Activated naive CD4-positive, alpha-beta T cell (primary cell): Measurements from ENCODE around the gene CHSY1.

Experiments
- DNase-seq, 4 experiments: peaks; one replicate each; lab custom pipeline; 2025; lab: John Stamatoyannopoulos, UW

The CHSY1 gene

DNA sequence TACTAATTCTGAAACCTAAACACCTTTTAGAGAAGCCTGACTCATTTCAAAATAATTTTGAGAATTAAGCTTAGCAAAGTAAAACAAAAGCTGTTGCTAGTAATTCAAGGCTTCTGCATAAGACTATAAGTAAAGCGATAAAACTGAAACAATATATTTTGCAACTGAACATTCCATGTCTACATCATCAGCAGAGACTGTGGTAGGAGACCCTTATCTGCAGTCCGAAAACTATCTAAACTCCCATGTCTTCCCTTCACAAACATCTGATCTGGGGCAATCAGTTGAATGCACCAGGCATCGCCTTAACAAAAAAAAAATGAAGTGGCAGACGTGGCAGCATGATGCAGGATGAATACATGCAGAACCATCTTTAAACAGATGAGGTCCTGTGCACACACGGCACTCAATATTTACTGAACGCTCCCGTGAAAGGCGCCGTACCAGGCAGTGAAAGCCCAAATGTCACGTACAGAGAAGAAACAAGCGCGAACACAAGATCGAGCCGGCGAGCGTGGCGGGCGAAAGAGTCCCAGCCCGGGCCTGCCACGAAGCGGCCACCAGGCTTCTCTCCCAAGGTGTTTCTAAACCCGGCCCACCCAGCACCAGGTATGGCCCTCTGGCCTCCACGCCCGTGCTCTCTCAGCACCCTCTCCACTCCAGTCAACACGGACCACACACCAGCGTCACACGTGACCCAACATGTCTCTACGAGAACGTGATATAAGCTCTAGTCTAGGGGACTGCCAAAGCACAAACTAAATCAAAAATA, 63.0 kb downstream of the CHSY1 start:
- DNase-seq: no peak

DNA sequence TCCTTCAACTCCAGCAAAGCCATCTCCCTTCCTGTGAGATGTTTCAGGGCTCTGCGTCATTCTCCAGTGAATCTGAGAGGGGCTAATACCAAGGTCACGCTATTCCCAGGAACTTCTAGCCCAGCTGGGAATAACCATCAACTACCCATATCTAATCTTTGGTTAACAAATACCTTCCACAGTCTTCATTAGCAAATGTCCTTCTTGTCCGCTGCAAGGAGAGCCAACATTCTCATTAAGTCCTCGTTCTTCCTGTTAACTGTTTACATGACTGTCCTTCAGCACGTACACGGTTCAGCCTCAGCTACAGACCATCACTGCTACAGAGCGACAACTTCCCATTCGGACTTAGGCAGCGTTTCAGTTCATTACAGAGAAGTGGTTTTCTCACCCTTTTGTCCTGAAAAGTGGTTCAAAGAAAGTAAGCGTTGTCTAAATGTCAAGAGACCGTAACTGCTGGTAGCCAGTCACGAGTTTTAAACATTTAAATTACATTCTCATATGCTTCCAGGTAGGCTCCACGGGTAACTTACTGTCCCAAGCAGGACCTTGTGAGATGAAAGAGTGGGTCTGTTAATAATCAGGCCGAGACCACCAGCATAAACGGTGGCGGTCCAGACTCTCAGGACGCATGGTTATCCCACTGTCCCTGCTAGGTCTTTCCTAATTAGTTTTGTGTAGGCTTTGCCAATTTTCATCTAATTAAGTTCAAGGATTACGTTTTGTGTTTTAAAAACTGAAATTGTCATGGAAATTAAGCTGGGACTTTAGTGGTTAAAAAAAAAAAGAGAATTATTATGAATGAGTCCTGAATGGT, 63.8 kb downstream of the CHSY1 start:
- no peak for DNase-seq

DNA sequence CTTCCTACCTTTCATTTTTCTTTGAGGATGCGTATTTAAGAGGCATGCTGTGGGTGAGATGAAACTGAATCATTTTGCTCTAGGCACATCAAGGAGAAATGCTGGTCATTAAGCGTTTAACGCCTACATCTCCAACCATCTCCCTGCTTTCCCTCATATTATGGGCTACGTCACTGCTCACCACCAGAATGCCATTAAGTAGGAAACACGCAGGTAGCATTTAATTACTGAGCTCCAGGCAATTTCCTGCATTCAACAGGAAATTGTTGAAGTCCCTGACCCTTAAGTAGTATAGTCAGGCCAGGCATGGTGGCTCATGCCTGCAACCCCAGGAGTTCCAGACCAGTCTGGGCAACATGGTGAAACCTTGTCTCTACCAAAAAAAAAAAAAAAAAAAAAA, 66.1 kb downstream of the CHSY1 start:
- no peak for DNase-seq

DNA sequence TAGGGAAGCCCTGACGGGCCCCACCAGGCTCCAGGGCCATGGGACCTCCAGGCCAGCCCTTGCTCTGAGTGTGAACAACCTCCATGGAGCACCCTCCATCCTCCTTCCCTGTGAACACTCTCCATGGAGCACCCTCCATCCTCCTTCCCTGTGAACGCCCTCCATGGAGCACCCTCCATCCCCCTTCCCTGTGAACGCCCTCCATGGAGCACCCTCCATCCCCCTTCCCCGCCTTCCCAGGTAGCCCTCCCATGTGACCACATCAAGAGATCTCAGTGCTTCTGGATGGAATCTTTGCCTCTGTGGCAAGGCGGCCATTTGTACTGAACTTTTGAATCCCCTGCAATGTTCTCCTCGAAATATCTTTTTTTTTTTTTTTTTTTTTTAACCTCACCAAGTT, 66.5 kb downstream of the CHSY1 start:
- no peak for DNase-seq

DNA sequence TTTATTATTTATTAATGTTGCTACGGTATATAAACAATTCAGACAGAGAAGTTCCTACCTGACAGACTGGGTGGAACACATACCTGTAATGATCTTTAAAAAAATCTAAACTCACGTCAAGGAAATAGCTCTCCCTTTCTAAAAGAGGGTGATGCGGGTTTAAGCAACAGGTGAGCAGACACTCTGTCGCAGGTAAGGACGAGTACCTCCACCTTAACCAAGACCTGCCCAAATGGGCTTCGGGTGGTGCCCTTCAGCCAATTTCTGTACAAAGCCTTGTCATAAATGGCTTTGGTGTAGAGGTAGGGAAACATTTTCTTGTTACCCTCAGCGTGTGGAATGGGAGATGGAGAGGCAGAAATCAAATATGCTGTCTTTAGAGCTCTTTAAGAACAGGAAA, 67.0 kb downstream of the CHSY1 start:
- no peak for DNase-seq

DNA sequence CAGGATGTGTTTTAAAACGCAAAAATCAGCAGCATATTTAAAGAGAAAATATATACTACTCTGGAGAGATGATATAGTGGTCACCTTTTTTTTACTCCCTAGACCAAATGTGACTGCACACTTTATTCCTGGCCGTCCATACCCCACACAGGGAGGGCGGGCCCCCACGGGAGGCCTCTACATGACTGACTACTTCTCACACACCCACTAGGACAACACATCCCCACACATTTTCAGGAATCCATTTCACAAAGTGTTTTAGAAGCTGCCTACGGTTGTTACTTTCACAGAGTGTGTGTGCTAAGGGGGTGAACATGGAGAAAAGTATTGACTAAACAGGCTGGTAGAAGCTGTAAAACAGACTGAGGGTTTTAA, 67.9 kb downstream of the CHSY1 start:
- DNase-seq: no peak

DNA sequence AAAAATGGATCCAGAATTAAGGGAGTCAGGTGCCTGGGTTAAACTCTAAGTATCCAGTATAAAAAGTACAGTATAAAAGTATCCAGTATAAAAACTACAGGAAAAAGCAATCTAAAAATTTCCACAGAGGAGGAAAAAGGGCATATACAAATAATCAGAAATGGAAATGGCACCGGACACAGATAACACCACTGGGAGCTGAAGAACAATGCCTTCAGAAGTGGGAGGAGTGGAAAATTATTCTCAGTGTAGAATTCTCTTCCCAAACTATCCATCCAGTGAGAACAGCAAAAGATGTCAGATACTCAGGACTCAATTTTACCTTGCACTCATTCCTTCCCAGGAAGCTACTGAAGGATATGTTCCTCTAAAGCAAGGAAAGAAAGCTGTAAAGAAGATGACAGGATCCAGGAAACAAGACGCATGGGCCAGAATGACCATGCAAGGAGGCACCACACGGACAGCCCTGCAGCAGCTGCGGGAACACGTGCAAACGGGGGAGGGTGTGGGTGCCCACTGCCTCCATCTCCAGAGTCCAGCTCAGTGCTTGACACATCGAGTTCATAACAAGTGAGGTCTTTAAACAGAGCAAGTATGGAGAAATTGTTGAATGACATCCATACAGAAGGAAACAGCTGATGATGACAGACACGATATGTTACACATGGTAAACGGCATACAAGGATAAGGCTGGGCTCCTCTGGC, 68.5 kb downstream of the CHSY1 start:
- no peak for DNase-seq

DNA sequence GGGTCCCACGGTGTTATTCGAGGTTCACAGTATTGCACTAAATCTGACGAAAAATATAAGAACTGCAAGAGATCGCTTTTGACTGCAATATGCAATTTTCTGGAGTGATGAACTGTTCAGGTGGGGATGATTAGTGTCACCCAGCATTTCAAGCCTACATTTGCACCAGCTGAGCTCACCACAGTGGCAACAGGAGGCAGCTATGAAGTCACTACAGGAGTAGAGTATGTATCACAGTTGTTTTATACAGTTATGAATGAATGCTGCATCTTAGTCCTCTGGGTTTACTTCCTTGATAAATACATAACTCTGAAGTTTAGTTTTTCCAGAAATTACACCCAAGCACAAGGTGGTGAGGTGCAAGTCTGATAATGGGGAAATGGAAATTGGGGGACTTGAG, 69.6 kb downstream of the CHSY1 start:
- no peak for DNase-seq

DNA sequence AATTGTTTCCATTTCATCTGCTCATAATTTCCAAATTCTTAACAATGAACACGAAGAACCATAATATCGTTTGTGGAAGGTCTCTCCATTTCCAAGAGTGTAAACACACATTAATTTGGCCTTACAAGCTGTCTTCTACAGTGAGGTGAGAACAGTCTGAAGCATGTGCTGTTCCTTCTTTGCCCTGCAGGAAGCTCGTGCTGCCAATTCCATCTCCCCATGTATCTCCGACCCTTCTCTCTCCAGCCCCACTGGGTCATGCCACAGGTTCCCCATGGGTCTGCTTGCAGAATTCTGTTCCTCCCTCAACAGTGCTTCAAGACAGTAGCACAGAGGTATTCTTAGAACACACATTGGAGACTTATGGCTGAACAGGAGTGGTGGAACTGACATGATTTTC, 70.5 kb downstream of the CHSY1 start:
- DNase-seq: no peak

DNA sequence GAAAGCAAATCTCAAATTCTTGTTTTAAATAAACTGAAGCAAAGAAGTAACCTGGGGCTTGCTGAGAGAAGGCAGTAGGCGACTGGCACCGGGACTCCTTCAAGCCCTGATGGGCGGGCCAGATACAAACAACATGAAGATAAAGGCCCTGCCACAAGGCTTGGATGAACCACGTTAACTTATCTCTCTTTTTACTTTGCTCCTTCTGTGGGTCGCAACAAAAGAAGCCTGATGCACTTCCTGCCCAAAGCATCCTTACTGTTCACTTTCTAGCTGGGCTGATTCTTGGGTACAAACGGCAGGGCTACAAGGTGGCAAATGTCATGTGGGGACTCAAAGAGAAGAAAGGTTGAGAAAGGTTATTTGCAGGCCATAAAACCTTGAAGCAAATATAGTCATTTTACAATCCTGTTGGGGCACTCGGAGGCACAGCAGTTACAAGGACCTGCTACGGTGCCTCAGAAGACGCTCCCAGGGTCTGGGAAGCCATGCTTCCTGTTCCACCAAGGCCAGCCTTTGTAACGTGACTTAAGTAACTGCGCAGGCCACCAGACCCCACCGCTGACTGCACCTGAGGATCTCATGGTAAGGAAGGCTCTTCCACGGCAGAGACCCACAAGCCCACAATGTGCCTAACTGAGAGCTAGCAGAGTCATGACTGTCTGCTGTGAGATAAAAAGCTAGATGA, 71.1 kb downstream of the CHSY1 start:
- DNase-seq: no peak

DNA sequence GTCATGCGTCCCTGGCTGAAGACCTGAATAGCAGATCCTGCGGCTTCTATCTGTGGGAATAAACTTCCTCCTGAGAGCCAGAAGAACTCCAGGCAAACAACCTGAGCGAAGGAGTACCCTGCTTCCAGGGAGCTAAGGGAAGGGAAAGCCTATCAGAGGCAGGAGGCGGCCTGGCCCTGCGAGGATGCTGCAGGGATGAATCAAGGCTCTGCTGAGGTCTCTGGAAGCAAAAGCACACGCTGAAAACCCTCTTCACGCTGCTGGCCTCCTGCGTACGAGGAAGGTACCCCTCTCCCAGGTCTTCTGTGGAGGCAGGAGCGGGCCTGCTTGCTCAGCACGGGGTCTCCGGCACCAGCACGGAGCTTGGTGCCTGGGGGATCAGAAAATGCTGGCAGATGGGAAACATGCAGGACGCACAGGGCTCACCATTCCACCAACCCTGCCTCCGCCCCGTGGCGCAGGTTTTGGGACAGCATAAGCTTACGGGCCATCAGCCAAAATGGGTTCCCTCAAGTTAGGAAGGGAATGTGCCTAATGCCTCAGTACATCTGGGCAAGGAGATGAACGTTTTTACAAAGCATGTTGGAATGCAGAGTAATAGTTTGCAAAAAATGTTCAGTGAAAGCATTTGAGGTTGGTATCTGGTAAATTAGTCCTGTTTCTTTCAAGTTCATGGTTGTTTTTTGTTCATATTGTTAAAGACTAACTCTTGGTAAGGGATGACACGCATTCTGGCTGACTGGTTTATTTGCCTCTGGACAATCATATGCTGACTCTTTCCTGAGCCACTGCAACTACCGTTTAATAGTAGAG, 72.3 kb downstream of the CHSY1 start:
- no peak for DNase-seq

DNA sequence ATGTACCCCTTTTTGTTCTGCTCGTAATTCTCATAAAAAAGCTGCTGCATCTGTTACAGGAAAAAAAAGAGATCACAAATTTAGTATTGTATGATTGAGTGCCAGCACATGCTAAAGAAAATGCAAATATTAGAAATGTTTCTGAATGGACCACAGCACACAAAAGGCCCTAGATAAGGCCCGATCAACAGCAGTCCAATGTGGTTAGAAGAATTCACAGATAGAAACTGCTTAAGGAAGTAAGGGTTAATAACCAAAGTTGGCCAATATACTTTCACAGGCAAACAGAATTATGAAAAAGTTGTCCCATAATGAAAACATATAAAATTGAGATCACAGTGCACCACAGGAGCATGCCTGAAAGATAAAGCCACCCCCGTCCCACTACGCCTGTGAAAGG, 72.9 kb downstream of the CHSY1 start:
- no peak for DNase-seq

DNA sequence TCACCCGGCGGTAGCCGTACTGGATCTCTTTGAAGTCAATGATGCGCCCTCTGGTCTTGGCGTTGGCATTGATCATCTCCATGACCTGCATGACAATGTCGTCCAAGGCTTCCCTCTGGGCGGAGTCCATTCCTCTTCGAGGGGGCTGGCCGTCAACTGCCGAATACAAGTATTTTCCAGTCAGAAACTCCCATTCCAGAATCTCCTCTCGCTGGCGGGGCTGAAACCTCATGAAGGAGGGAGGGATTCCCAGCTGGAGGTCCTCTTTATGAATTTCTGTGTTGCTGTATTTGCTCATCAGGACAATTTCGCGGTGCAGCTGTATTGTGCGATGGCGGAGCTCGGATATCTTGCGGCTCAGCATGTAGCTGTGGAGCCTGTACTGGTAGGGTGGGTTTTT, 73.4 kb downstream of the CHSY1 start:
- no peak for DNase-seq

DNA sequence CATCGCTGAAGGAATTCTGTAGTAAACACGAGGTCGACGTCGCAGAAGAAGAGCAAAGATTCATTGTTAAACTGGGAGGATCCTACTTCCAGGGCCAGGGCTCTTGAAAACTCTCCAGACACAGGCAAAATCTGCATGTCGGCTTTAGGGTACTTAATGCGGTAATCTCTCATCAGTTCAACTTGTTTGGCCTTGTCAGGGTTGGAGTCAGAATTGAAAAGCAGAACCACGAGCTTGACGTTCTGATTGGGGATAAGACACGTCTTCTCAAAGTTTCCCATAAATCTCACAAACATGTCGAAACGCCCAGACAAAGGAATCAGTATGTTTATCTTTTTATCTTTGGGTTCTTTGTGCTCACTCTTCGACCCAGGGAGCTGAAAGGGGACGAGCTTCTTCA, 74.0 kb downstream of the CHSY1 start:
- no peak for DNase-seq

DNA sequence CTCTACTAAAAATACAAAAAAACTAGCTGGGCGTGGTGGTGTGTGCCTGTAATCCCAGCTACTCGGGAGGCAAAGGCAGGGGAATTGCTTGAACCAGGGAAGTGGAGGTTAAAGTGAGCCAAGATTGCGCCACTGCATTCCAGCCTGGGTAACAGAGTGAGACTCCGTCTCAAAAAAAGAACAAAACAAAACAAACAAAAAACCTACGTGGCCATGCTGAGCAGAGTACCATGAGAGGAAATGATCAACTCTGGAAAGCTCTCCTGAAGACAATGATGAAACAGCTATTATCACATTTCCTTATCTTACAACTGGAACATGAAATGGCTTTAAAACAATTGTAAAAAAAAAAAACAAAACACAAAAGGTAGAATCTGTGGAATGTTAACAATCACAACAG, 75.2 kb downstream of the CHSY1 start:
- DNase-seq: no peak

DNA sequence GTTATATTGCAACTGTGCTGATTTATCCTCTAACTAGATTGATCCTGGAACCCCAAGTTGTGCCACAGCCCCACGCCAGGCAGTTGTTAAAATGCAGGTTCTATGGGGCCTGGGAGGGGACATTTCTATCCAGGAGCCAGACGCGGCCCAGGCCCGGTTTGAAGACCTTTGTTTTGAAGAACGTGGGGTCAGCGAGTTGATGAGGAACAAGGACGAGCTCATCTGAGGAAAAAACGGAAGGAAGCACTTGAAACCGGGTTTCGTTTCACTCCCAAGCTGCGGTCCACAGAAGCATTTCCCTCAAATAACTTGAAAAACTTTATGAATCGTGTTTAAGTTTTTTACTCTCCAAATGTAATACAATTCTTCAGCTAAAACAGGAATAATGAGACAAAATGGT, 76.4 kb downstream of the CHSY1 start:
- no peak for DNase-seq

DNA sequence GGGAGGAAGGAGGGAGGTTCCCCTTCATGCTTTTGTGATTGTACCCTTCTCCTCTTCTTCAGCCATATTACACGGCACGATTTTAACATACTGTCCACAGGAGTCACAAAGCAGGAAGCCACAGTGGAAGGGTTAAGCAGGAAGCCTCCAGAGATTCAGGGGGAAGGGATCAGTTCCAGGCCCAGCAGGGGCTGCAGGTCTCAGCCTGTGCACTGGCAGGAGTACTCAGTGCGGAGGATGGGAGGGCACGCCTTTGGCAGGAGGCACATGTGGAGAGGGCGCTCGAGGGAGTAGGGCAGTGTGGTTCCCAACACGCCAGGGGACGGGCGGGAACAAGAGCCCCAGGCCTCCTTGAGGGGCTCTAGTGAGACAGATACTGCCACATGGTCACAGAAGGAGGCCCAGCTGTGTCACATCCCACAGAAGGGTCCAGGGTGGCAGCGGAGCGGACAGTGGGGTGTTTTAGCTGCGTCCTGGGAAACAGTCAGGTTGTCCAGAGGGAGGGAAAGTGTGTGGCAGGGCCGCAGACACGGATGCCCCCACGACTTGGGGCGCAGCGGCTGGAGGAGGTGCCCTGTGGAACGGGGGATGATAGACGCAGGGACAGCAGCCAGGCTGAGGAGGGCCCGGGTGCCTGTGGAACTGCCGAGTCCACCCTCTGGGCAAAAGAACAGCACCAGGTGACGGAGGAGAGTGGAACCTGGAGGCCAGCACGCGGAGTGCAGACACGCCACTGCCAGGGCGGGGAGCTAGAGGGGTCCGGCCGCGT, 77.5 kb downstream of the CHSY1 start:
- DNase-seq: no peak

DNA sequence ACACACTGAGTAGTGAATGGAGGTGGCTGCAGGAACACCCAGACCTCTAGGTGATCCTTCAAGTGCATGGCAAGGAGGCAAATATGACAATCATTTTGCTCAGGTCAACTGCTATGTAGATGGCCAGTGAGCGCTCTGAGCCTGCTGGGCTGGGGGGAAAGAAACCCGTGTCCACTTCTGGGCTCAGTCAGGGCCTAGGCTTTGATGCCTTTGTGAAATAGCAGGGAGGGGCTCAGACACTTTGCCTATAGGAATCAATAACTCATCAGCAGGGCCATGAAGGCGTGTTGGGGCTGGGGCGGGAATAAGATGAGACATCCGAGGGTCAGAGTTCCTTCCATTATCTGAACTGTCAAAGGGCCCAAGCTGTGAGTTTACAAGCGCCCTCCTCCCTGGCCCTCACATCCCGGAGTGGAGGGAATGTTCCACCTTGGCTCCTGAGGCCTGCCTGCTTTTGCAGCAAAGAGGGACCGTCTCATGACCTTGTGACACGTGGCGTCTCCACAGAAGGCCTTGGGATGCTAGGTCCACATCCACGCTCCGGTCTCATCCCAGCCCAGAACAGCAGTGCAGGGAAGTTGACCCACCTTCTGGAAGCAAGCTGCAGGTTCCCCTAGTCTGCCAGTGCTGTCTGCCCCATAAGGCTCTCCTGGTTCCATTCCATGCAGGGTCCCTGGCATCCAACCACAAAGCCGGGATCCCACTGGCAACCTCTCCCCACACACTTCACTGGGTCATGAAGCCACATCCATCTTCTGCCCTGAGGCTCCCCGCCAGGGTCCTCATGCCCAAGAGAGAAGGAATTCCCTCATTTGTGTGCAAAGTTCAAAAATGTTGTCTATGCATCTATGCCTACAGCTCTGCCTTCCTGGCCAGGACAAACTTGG, 78.4 kb downstream of the CHSY1 start:
- DNase-seq: no peak

DNA sequence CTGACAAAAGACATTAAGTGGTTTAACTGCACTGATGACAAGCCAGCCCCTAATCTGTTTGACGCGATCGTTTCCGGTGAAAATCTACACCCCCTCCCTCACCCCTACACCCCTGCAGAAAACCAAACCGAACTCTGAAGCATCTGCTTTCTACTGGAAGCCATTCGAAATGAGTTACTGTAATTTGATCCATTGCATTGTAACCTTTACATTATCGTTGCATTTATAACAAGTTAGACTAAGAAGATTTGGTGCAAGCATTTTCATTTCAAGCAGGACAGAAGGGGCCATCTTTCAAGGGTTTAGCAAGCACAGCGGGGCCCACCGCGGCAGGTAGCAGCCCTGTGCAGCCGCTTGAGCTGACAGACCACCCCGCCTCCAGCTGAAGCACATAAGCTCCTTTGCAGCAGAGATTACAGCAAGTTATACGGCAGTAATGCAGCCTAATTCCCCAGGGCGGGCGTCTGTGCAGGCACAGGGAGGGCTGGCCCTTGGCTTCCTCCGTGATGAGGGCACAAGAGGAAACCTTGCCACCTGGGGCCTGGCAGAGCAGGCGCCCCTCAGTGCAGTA, 79.3 kb downstream of the CHSY1 start:
- no peak for DNase-seq
